Measurements from ENCODE around the gene AFMID.

DNA sequence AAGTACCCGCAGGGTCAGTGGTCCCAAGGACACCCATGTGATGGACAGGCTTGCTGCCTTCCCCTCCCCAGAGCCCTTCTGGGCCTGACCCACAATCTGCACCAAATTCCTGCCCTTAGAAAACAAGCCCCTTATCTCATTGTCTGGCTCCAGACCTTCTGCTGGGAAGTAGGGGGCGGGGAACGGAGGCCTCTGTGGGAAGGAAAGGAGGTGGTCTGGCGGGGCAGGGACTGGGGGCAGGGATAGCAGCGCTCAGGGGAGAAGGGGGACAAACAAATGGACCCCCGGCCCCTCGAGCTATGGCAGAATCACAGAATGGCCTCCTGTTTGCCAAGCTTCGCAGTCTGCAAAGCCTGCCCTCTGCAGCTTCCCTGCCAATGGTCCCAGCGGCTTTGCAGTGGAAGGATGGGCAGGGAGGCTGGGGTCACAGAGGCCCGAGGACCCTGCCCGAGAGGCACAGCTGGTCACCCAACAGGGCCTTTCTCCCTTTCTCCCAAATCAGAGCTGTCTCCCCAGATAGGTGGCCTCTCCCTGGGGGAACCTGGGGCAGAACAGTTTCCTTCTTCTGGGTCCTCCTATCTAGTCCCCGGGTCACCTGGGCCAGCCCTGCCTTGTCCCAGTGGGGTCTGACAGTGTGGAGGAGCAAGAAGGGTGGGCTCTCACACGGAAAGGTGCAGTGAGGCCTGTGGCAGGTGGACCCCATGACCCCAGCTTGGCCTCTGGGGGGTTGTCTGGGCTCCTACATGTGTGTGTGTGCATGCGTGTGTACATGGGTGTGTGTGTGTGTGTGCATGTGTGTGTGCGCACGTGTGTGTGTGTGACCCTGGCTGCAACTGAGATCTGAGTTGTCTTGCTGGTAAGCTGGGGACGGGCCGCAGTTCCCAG lies 69.8 kb downstream of the AFMID start:
- no peak for TF ChIP-seq CTCF (IDR thresholded peaks at IDR 0.05)
- TF ChIP-seq POLR2A (IDR thresholded peaks at IDR 0.05) = no peak

All from body of pancreas (tissue), 4 donors.